NCI-H82 (cell line): ENCODE data around the gene CISTR.
A peak's percentile ranks its signal among the peaks of the same experiment; 100 is the strongest.

ENCODE experiments used
- DNase-seq: peaks from one replicate; lab custom pipeline; 2025; lab: John Stamatoyannopoulos, UW

The CISTR gene

GRCh38 chr12:53743266-53744129 is 8.3 kb downstream of the CISTR start:
- peak; percentile 88 for DNase-seq

GRCh38 chr12:53740130-53740491 is 11.7 kb downstream of the CISTR start:
- DNase-seq: no peak

- no peak for DNase-seq
Observed at GRCh38 chr12:53739214-53740129, 12.3 kb downstream of the CISTR start.

GRCh38 chr12:53738406-53739213 is 13.2 kb downstream of the CISTR start:
- peak; percentile 76 for DNase-seq

GRCh38 chr12:53737951-53738405 is 13.8 kb downstream of the CISTR start:
- no peak for DNase-seq

GRCh38 chr12:53737093-53737808 is 14.5 kb downstream of the CISTR start:
- DNase-seq: peak; percentile 90

- no peak for DNase-seq
Observed at GRCh38 chr12:53736592-53736991, 15.2 kb downstream of the CISTR start.

- no peak for DNase-seq
Observed at GRCh38 chr12:53735556-53735955, 16.2 kb downstream of the CISTR start.

- no peak for DNase-seq
Observed at GRCh38 chr12:53734425-53734824, 17.4 kb downstream of the CISTR start.

- DNase-seq: no peak
Observed at GRCh38 chr12:53733807-53734200, 18.0 kb downstream of the CISTR start.

GRCh38 chr12:53733051-53733806 is 18.6 kb downstream of the CISTR start:
- DNase-seq: no peak

GRCh38 chr12:53729644-53730043 is 22.1 kb downstream of the CISTR start:
- DNase-seq: no peak

- peak; percentile 67 for DNase-seq
Observed at GRCh38 chr12:53728206-53728605, 23.6 kb downstream of the CISTR start.

- peak; percentile 100 for DNase-seq
Observed at GRCh38 chr12:53727310-53728041, 24.3 kb downstream of the CISTR start, which contains the start of gene CALCOCO1. CALCOCO1 (minus strand) TSS chr12:53727452; CDS start chr12:53725242, 2,210 bp downstream.

GRCh38 chr12:53726946-53727309 is 24.9 kb downstream of the CISTR start:
- DNase-seq: peak; percentile 53

- DNase-seq: no peak
Observed at GRCh38 chr12:53726341-53726740, 25.4 kb downstream of the CISTR start.

GRCh38 chr12:53725824-53726223 is 26.0 kb downstream of the CISTR start:
- DNase-seq: no peak

- no peak for DNase-seq
Observed at GRCh38 chr12:53722450-53723041, 29.2 kb downstream of the CISTR start.

GRCh38 chr12:53720946-53721345 is 30.8 kb downstream of the CISTR start:
- no peak for DNase-seq
